Measurements from ENCODE around the gene BLVRB.
"Not testable (repeated sequence)": the region's sequence is repeated elsewhere in the genome, so short reads cannot be mapped to it uniquely, and the experiment has no call there.

BLVRB gene

DNA sequence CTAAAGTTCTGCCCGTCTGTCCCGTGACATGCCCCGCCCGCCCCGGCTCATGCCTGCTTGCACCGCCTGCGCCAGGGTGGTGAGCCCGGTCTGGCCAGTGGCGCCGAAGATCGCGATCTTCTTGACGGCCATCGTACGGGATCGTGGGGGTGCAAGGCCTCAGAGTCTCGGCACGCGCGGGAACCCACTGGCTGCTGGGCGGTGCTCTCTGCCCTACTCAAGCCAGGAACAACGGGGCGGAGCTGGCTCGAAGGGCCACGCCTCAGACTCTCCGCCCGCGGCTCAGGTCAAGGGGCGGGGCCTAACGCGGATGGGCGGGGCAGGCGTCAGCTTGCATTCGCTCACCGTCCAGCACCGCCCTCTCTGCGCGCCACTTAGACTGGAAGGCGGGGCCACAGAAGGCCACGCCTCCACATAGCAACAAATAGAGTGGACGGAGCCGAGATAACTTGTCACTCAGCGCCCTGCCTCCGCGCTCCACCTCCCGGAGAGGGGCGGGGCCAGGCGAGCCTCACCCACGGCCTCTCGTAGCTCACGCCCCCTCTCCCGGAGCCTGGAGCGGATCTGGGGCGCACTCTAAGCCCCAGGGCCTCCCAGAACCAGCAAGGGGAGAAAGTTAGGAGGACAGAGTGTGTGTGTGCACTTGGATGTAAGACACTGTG lies at the start of gene BLVRB:
BLVRB (minus strand) TSS at position 189 of the 662 bp plus-strand sequence; CDS start at position 132, 57 bp downstream.
- FAIRE-seq, result peak; percentile 98

DNA sequence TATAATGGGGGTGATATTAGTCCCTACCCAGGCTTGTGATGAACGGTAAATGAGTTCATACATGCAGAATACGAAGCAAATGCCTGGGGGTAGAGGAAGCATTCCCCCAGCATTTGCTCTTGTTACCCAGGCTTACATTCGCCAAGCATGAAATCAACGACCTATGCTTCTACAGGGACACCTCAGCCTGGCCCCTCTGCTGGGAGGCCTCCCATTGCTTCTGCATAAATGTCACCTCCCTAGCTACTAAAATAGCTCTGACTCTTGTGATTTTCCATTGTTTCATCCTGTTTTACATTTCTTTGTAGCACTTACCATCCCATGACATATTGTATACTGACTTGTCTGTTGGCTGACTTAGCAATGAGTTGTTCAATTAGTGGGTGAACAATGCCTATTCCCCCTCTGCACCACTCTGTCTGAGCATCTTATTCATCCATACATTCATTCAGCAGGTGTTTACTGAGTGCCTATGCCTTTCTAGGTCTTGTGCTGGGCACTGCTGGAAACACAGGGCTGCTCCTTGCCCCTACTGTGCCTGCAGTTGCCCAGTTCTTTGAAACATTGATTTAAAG lies 48.3 kb upstream of the BLVRB start:
- no peak for FAIRE-seq

DNA sequence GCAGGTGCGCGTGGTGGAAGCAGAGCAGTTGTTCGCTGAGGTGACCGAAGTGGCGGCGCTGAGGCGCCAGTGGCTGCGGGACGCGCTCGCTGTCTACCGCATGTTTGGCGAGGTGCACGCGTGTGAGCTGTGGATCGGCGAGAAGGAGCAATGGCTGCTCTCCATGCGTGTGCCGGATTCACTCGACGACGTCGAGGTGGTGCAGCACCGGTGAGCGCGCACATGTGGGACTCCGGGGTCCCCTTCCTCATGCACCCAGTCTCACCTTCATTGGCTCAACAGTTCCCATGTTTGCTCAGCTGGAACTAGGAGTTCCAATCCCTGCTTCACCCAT lies 47.8 kb upstream of the BLVRB start:
- FAIRE-seq, result no peak

DNA sequence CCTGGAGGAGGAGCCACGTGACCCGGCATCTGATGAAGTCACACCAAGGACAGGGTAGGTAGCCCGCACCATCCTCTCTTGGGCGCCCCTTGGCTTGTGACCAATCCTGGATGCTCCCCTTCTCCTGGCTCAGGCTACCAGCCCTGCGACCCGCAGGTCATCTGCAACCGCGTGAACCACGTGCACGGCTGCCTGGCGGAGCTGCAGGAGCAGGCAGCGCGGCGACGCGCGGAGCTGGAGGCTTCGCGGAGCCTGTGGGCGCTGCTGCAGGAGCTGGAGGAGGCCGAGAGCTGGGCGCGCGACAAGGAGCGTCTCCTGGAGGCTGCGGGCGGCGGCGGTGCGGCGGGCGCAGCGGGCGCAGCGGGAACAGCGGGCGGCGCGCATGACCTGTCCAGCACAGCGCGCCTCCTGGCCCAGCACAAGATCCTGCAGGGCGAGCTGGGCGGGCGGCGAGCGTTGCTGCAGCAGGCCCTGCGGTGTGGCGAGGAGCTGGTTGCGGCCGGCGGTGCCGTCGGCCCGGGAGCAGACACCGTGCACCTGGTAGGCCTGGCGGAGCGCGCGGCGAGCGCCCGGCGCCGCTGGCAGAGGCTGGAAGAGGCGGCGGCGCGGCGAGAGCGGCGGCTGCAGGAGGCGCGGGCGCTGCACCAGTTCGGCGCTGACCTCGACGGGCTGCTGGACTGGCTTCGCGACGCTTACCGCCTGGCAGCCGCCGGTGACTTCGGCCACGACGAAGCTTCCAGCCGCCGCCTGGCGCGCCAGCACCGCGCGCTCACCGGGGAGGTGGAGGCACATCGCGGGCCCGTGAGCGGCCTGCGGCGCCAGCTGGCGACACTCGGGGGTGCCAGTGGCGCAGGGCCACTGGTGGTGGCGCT lies 47.2 kb upstream of the BLVRB start:
- FAIRE-seq, result no peak

DNA sequence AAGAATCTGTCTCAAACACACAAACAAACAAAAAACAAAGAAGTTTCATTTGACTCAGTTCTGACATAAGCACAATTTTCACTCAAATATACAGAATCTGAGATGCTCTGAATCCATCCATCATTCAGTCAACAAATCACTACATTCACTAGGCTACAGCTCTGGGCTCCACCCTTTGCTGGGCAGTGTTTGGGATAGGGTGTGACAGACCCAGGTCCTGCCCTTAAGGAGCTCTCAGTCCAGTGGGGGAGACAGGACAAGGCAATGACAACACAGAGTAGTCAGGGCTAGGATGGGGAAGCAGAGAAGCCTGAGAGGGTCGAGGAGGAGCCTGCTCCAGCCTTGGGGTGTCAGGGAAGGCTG lies 46.5 kb upstream of the BLVRB start:
- FAIRE-seq, result no peak

DNA sequence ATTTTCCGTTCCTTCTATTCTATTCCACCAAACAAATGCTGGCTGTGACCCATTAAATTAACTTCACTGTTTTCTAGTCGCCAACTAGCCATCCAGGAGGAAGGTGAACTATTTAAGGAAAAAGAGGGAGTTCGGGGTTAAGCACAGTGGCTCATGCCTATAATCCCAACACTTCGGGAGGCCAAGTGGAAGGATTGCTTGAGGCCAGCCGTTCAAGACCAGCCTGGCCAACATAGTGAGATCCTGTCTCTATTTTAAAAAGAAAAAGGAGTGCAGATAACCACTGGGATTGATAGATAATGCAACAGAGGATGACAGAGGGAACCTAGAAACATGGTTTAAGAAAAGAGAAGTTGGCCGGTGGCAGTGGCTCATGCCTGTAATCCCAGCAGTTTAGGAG lies 45.9 kb upstream of the BLVRB start:
- no peak for FAIRE-seq

DNA sequence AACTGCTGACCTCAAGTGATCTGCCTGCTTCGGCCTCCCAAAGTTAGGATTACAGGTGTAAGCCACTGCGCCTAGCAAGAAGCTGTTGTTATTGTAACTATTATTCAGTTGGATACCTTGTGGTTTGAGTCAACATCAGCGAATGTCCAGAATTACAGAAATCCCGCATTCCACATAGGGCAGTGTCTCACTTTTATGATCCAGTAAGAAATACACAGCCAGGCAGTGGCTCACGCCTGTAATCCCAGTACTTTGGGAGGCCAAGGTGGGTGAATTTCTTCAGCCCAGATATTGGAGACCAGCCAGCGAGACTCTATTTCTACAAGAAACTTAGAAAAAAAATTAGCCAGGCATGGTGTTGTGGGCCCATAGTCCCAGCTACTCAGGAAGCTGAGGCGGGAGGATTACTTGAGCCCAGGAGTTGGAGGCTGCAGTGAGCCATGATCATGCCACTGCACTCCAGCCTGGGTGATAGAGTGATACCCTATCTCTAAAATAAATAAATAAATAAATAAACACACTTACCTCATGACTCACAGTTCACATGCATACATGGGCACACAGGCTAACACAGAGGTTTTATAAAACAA lies 45.1 kb upstream of the BLVRB start:
- no peak for FAIRE-seq

DNA sequence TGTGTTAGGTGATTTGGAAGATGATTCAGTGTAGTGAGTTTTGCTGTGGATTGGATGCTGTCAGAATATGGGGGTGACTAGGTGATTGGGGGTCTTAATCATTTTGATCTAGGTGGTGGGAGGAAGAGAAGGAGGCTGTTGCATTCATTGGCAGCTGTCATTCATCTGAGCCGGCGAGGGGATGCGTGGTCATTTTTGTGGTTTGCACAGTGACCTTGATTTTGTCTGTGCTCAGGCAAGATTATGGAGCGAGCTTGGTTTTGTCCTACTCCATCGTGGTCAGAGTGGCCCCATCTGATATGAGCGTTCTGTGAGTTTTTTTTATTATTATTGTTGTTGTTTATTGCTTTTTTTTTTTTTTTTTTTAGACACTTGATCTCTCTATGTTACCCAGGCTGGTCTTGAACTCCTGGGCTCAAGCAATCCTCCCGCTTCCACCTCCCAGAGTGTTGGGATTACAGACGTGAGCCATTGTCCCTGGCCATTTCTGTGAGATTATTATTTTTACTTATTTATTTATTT lies 43.3 kb upstream of the BLVRB start:
- FAIRE-seq, result no peak

DNA sequence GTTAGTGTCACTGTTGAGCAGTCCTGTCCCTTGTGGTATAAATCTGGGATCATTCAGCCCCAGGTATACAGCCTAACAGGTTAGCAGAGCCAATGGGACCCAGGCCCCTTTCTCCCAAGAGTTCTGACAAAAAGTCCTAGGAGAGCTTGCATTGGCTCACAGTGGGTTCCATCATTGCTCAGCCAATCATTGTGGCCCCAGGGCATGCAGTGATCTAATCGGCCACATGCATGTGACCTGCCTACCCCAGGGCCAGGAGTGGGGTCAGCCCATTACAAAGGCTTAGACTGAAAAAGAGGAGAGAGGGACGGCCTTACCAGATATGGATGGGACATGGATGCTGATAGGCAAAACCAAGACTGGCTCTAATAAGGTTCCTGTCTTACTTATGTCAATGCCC lies 42.3 kb upstream of the BLVRB start:
- no peak for FAIRE-seq

DNA sequence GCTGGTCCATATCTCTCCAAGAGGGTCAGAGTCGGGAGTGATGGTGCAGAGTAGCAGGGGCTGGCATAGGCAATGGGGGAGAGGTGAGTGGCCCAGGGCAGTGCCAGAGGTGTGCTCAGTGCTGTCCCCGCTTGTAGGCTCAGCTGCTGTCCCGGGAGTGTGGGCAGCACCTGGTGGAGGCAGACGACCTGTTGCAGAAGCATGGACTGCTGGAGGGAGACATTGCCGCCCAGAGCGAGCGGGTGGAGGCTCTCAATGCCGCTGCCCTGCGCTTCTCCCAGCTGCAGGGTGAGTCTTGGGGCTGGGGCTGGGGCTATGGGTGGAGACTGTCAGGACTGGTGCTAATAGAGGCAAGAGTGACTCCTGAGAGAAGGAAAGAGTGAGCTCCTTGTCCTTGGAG lies 40.6 kb upstream of the BLVRB start:
- FAIRE-seq, result no peak

DNA sequence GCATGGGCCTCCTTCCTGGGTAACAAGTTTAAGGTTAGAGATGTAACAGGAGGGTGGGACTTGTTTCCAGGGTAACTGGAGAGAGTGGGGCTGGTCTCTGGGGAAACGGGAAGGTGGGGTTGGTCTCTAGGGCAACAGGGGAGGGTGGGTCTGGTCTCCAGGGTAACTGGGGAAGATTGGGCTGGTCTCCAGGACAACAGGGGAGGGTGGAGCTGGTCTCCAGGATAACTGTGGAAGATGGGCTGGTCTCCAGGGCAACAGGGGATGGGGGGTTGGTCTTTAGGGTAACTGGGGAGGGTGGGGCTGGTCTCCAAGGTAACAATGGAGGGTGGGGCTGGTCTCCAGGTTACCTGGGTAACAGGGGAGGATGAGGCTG lies 37.8 kb upstream of the BLVRB start:
- FAIRE-seq, result no peak

DNA sequence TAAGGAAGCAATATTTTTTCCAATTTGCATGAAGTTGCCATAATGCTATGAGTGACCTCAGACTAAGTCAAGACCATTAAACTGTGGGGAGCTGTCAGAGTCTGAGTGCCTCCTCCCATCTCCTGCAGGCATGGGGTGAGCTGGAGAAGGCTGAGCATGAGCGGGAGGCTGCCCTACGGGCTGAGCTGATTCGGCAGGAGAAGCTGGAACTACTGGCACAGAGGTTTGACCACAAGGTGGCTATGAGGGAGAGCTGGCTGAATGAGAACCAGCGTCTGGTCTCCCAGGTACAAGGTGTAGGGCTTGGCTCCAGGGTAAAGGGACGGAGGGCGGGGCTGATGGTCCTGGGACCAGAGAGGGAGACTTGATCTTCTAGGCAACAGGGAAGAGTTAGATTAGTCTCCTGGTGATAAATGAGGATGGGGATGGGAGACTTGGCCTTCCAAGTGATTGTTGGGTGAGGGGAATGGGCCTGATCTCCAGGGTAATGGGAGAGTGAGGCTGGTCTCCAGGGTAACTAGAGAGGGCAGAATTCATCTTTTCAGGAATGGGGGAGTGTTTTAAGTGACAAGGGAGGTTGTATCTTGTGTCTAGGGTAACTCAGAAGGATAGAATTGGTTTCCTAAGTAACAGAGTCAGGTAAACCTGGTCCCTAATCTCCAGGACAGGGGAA lies 37.2 kb upstream of the BLVRB start:
- FAIRE-seq, result no peak

DNA sequence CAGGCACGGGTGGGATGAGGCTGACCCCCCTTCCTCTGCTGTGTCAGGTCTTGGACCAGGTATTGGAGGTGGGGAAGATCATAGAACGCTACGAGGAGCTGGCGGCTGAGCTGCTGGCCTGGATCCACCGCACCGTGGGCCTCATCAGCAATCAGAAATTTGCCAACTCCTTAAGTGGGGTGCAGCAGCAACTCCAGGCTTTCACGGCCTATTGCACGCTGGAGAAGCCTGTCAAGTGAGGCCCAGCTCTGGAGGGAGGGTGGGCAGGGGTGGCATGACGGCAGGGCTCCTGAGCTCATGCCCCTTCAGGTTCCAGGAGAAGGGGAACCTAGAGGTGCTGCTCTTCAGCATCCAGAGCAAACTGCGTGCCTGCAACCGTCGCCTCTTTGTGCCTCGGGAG lies 36.5 kb upstream of the BLVRB start:
- FAIRE-seq, result no peak

DNA sequence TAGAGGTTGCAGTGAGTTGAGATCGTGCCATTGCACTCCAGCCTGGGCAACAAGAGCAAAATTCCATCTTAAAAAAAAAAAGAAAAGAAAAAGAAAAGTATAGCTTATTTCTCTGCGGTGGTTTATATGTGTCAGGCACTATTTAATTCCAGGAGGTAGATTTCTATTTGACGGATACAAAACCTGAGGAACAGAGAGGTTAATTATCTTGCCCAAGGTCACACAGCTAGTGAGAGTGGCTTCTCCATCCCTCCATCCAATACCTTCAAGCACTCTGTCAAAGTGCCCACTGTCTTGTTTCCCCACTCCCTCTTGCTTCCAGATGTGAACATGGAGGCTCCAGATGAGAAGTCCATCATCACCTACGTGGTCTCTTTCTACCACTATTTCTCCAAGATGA lies 36.1 kb upstream of the BLVRB start:
- no peak for FAIRE-seq

DNA sequence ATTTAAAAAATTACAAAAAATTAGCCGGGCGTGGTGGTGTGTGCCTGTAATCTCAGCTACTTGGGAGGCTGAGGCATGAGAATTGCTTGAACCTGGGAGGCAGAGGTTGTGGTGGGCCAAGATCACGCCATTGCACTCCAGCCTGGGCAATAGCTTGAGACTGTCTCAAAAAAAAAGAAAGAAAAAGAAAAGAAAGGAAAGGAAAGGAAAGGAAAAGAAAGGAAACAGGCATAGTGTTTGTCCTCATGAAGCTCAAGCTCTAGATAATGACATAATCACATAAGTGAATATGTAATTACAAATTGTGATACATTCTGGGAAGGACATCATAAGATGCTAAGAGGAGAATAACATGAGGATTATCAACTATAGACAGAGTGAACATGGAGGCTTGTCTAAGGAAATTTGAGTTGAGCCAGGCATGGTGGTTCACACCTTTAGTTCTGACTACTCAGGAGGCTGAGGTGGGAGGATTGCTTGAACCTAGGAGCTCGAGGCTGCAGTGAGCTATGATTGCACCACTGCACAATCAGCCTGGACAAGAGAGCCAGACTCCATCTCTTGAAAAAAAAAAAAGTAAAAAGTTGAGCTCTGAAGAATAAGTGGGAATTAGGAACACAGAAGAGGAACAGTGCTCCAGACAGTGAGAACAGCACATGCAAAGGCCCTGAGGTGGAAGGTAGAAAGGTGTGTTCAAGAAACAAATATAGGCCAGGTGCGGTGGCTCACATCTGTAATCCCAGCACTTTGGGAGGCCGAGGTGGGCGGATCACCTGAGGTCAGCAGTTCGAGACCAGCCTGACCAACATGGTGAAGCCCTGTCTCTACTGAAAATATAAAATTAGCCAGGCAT lies 35.4 kb upstream of the BLVRB start:
- FAIRE-seq, result not testable (repeated sequence)

DNA sequence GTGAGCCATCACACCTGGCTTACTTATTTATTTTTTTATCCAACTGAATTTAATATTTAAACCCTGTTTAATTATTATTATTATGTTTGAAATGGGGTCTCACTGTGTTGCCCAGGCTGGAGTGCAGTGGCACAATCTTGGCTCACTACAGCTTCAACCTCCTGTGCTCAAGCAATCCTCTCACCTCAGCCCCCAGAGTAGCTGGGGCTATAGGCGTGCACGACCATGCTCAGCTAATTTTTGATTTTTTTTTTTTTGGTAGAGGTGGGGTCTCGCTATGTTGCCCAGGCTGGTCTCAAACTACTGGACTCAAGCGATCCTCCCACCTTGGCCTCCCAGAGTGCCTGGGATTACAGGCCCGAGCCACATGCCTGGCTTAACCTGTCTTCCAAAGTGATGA lies 33.8 kb upstream of the BLVRB start:
- FAIRE-seq, result no peak

DNA sequence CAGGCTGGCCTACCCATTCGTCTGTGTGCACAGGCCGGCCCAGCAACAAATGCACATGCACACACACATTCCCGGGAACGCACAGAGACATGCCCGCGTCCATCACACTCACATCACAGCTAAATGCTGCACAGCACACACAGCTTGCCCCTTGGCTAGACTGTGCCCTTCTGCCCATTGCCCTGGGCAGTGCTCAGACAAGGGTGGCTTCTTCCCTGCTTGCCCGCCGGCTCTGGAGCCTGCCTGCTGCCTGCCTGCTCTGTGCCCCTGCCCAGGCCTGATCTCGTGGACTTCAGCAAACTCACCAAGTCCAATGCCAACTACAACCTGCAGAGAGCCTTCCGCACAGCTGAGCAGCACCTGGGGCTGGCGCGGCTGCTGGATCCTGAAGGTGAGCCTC lies 31.7 kb upstream of the BLVRB start:
- FAIRE-seq, result no peak

DNA sequence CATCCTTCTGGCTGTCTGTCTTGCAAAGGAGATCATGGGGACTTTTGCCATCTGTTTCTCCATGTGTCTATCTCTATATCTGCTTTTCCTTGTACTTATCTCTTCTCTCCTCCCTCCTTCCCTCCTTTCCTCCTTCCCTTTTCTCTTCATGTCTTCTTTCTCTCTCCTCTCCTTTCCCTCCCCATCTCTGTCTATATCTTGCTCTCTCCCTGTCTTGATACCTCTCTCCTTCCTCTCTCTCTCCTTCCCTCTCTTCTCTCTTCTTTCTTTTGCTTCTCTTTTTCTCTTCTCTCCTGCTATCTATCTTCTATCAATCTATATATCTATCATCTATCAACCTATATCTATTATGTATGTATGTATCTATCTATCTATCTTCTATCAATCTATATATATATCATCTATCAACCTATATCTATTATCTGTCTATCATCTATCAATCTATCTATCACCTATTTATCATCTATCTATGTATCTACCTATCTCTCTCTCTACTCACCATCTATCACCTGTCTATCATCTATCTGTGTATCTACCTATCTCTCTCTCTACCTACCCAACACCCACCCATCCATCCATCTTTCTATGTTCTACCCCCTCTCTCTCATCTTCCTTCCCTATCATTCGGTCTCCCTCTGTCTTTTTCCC lies 28.8 kb upstream of the BLVRB start:
- no peak for FAIRE-seq

DNA sequence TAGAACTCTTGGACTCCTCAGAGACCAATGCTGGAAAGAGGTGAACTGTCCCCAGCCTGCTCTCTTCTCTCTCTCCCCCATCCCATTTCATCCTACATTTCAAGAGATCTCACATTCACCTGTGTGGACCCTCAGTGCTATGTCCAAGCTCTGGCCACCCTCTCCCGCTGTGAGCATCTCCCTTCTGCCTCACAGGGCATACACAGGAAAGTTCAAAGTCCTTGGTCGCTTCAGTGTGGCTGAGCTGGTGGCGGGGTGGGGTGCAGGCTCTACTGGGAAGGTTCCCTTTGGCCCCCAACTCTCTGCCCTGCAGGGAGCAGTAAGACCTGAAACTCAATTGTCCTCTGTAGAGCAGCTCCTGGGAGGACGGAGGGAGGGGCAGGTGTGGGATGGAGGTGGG lies 28.2 kb upstream of the BLVRB start:
- no peak for FAIRE-seq

DNA sequence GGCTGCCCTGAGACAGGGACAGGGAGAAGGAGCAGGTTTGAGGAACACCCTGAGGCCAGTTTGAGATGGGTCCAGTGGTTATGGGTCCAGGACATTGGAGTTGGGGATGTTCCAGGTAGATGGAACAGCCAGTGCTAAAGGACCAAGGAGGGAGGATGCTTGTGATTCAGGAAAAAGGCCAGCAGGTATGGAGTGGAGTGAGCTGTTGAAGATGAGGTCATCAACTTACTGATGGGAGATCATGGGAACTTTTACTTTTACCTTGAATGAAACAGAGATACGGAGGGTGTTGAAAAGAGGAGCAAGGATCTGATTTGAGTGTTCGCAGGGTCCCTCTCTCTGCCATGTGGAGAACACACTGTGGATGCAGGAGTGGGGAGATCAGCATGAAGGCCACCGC lies 26.7 kb upstream of the BLVRB start:
- FAIRE-seq, result no peak

DNA sequence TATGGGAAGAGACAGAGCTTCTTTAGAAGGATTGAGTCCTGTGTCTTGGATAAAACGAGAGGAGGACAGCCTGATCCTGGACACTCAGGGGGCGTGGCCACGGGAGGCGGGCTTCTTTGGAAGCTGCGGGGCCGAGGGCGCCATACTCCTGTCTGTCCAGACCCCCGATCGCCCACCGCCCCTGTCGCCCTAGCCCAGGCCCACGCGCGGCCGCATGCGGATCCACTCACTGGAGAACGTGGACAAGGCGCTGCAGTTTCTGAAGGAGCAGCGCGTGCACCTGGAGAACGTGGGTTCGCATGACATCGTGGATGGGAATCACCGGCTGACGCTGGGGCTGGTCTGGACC lies 24.3 kb upstream of the BLVRB start:
- FAIRE-seq, result no peak

DNA sequence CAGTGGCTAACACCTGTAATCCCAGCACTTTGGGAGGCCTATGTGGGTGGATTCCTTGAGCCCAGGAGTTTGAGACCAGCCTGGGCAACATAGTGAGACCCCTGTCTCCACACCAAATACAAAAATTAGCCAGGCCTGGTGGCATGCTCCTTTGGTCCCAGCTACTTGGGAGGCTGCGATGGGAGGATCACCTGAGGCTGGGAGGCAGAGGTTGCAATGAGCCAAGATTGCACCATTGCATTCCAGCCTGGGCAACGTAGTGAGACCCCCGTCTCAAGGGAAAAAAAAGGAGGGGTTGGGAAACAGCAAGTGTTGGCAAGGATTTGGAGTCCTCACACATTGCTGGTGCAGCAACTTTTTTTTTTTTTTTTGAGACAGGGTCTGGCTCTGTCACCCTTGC lies 20.5 kb upstream of the BLVRB start:
- no peak for FAIRE-seq

All from G401.6 (cell line).